Hematopoietic multipotent progenitor cell treated with erythropoietin and hydrocortisone succinate and interleukin-3 and kit ligand, for 17 days (in vitro differentiated cells): Measurements from ENCODE around the gene CEP131.

Experiments used
- DNase-seq: peaks from one replicate; pipeline ENCODE4 v3.0.0-alpha.2; 2015; ENCODE audit warnings: low spot score

Gene CEP131

DNA sequence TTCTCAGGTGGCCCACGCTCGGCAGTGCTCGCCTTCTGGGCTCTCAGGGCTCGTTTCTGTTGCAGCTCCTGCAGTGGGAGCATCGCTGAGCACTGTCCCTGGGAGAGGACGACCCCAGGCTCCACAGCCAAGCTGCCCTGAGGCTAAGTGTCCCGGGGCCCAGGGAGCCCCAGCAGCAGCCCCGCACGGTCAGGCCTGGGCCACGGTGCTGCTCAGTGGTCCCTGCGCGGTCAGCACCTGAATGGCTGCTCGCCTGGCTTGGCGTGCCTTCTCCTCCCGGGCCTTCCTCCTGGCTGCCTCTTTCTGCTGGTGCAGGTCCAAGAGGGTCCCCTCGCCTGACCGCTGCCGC is 23.3 kb downstream of the CEP131 start:
- DNase-seq, result no peak

DNA sequence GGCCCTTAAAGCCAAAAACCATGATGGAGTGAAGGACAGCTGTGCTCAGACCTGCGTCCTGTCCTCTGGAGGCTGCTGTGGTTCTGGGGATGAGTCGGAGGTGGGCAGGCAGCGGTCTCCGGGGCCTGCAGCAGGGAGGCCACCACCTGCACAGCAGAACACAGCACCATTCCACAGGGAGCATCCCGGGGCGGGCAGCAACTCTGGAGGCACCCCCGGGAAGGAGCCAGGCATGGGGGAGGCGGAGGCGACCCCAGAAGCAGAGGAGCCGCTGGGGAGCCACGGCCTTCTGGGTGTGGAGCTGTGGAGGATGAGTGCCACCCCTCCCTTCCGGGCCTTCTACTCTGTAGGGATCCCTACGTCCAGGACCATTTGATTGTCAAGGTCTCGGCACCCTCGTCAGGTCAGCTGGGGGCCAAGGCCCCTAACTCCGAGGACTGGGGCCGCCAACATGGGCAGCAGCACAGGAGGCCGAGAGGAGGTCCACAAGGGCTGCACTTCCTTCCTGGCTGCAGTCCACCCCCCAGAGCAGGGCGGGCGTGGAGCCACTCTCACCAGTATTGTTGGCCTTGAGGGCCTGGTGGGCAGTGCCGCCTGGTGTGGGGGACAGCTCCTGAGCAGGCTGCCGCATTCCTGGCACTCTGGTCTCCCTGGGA is 23.8 kb downstream of the CEP131 start:
- DNase-seq, result no peak

DNA sequence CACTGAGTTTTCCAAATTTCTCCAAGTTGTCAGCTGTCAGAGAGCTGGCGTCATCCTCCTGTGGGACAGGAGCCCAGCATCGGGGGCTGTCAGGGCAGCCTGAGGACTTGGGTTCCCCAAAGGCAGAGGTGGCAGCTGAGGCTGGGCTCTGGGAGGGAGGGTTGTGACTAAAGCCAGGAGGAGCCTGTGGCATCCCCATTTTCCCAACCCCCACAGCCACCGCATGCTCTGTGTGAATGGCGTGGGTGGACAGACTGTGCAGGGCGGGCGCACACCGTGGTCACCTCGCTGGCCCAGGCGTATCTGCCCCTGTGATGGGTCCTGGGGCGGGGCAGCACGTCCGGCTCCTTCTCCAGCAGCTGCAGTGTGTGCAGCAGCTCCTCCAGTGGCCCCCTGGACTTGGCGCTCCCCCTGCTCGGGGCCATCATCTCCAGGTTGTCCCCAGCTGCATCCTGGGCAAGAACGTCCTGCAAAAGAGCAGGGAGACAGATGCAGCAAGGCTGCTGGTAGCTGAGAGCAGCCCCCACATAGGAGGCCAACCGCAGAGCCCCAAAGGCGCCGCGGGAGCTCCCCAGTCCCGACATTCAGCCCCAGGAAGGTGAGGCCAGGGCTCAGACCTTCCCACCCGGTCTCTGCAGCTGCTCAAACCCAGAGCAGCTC is 24.8 kb downstream of the CEP131 start:
- DNase-seq, result no peak

DNA sequence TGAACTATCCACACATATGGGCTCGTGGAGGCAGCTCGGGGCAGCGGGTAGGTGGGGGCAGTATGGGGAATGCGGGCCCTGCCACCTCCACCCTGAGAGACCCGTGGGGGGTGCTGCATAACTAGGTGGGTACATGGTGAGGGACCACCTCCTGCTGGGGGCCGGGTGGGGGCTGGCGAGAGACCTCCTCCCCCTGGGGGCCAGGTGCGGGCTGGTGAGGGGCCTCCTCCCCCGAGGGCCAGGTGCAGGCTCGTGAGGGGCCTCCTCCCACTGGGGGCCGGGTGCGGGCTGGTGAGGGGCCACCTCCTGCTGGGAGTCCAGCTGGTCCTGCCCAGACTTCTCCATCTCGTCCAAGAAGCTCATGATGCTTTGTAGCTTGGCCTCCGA is 25.4 kb downstream of the CEP131 start:
- no peak for DNase-seq

DNA sequence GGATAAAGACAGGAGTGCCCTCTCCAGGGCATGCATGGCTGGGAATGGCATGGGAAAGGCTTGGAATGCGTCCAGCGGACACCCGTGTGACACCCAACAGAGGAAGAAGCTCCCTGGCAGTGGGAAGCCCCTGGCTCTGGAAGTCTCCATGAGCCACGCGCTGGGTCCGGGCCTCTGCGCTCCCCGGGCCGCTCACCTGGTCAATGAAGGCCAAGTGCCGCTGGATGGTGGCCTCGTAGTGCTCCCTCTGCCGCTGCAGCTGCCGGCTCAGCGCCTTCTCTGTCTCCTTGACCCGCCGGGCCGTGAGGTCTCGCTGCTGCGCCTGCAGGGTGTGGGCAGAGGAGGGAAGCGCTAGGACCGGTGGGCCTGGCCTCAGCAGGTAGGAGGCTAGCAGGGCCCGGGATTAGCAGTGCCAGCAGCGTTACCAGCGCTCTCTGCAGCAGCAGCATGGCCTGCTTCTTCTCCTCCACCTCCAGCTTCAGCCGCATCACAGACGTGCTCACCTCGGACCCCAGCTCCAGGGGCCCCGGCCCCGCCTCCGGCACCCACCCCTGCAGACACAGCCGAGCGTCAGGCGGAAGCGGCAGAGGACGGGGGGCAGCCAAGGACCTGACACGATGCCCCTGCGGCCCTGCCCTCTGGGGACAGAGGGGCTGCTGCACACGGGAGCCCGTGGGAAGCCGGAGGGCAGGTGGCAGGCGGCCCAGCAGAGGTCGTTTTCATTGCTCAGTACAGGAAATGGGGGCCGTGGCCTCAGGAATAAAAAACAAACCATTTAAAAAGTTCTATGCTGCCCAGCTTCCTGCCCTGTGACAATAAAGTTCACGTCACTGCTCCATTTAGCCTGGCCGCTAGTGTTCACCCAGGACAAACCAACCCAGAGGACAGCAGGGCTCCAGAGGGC is 26.0 kb downstream of the CEP131 start:
- DNase-seq, result no peak

DNA sequence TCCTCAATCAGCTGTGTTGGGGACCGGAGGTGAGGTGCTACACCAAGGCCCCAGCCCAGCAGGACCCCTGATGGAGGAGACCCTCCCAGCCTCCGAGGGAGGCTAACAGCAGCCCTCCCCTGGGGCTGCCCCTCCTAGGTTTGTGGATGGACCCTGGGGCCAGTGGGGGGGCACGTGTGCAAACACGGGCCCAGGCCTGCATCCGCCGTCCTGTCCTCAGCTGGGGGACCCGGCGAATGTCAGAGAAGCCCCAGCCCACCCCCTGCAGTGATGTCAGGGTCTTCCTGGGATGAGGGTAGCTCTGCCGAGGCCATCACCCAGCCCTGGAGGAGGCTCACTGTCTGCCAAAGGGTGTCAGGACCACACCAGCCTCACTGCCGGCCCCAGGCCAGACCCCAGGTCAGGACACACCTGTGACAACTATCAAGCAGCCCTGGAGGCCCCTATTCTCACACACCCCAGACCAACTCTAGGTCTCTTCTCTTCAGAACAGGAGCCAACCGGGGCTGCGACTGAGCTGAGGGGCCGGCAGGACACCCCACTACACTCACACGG is 26.7 kb downstream of the CEP131 start:
- no peak for DNase-seq

DNA sequence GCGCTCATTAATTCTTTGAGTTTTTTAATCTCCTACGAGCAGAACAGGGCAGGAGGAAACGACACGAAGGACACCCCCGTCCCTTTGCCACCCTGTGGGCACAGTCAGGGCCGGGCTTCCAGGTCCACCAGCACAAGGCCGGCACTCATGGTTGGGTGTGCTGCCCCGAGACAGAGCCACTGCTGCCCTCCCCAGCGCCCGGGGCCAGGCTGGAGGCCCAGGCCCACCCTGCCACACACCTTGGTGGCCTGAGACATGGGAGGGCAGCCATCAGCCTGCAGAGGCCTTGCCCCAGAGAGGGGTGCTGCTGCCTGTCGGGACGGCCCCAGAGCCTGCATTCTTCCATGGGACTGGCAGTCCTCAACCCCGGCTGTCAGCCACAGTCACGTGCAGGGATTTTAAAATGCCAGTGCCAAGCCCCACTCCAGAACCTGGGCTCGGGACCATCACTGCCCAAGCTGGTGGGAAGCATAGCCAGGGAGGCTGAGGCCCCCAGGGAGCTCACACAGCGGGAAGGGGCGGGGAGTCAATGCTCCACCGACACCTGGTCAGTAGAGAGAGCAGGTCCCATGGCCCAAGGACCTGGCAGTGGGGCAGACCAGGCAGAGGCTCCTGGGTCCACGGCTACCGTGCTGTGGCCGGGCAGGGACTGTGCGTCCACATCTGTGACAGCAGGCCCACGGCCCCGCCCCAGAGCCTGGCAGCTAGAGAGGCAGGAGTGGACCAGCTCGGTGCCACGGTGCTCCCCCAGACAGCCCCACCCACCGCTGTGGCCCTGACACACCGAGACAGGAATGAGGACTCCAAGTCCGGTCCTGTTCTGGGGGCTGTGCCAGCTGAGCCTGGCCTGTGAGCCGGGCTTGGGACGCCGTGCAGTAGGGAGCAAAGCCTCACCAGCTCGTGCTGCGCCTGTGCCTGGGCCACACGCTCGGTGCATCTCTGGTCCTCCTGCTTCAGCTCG is 27.5 kb downstream of the CEP131 start:
- no peak for DNase-seq

DNA sequence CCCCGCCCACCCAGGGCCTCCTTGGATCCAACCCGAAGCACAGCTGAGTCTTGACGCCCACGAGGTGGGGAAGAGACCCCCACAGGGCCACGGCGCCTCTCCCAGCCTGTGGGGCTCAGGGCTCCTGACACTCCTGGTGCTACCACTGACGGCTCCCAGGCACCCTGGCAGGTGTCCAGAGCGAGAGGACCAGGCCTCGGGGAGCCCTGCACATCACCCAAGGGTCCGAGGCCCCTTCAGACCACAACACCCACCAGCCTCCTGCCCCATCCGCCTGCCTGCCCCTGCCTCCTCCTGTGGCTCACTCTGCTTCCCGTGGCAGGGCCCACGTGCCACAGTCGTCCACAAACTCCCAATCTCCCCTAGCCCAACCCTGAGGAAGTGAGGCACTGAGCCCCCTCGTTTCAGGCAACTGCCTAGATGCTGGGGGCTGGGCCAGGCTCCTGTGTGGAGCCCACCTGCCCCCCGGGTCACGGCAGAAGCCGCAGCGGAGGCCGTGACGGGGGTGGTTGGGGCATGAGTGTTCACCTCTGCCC is 28.5 kb downstream of the CEP131 start:
- no peak for DNase-seq

DNA sequence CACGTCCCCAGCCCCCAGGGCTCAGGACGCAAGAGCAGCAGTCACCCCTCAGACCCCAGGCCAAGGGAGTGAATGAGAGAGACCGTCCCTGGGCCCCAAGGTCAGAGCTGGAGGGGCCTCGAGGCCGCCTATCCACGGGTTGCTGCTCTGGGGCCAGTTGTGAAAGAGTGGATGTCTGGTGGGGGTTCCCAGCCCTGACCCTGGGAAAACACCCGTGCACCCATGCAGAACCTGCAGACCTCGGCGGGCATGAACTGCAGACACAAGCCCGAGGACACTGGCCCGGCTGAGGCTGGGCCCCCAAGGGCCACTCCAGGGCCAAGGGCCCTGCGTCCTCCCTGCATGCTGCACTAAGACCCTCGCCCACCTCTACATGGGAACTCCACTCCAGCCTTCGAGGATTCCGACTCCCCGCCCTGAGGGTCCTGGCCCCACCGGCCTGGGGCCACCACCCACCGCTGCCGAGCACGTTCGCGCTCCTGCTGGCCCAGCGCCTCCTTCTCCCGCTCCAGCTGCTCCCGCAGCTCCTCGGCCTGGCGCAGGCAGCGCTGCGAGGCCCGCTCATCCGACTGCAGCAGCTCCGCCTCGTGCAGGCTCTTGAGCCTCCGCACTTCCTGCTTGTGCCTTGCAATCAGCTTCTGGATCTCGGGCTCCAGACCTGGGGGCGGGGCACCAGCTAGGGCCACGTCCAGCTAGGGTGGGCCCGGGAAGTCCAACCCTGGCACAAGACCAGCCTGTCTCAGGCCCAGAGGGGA is 29.1 kb downstream of the CEP131 start:
- no peak for DNase-seq

DNA sequence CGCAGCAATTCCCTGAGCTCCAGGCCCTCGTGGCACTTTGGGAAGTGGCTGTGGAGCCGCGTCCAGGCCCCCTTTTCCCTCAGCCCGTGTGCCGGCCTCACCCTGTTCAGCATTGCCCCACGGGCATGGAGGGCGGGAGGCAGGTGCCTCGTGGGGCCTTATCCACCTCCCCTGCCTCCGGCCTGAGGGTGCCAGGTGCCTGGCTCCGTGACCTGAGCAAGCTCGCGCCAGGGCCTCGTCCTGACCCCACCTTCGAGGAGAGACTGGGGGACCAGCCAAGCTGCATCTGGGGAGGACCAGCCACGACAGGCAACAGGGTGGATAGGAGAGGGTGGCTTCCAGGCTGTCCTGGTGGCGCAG is 29.7 kb downstream of the CEP131 start:
- no peak for DNase-seq

DNA sequence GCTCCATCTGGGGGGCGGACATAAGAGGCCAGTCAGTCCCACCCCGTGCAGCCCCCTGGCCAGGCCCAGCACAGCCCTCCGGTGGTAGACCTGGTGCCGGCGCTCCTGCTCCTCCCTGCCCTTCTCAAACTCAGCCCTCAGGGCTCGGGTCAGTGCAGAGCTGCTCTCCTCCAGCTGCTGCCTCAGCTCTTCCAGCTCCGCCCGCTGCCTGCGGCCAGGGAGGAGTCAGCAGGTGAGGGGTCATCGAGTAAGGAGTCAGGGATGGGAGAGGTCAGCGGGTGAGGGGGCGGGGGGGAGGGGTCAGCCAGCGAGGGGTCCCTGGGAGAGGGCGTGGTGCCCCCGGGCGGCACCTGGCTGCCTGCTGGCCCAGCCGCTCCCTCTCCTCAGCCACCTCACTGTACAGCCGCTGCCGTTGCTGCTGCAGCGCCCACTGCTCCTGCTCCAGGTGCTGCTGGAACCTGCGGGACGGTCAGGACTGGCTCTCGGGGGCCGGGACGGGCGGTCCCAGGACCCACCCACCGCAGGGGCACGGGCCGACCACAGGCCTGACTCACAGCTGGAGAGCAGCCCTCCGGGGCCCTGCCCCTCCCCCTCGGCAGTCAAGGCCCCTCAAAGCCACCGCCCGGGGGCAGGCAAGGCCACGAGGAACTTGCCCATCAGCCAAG is 30.2 kb downstream of the CEP131 start:
- no peak for DNase-seq

DNA sequence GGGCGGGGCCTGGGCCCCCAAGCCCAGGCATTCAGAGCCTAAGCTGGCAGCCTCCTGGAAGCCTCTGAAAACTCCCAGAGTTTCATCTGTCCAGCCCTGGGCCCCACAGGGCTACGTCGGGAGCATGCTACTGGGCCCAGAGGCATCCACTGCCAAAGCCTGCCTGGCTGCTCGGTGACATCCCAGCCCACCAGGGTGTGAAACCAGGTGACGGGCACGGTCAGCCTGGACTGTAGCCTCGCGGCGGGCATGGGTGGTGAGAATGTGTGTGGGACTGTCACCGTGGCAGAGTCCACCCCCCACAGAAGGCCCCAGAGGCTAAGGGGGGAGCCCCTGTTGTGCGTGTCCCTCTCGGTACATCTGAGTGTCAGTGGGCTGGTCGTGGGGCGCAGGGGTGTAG is 31.1 kb downstream of the CEP131 start:
- no peak for DNase-seq

DNA sequence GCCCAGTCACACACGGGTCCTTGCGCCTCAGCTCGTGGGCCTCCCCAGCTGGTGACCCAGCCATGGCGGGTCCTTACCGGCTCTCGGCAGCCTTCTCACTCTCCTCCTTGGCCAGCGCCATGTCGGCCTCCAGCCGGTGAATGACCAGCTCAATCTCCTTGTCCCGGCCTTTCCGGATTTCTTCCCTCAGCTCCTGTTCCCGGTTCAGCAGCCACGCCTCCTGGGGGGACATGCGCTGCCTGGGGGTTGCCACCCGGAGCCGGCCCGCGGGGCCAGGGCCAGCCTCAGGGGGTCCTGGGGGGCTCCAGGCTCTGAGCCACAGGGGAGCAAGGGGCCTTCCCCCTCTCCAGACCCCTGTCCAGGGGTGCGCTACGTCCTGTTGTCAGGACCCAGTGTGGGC is 31.6 kb downstream of the CEP131 start:
- no peak for DNase-seq

DNA sequence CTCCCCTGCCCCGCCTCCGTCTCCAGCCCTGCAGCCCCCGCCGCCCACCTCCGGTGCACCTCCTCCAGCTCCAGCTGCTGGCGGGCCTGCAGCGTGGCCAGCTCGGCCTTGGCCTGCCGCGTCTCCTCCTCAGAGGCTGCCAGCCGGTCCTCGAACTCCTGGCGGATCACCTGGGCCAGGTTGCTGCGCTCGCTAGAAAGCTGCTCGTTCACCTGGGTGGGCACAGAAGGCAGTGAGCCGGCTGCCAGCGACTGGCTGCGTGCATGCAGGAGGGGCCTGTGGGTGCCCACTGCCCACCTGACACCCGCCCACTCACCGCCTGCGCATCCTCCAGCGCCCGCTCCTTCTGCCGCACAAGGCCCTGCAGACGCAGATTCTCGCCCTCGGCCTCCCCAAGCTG is 32.2 kb downstream of the CEP131 start:
- DNase-seq, result no peak

DNA sequence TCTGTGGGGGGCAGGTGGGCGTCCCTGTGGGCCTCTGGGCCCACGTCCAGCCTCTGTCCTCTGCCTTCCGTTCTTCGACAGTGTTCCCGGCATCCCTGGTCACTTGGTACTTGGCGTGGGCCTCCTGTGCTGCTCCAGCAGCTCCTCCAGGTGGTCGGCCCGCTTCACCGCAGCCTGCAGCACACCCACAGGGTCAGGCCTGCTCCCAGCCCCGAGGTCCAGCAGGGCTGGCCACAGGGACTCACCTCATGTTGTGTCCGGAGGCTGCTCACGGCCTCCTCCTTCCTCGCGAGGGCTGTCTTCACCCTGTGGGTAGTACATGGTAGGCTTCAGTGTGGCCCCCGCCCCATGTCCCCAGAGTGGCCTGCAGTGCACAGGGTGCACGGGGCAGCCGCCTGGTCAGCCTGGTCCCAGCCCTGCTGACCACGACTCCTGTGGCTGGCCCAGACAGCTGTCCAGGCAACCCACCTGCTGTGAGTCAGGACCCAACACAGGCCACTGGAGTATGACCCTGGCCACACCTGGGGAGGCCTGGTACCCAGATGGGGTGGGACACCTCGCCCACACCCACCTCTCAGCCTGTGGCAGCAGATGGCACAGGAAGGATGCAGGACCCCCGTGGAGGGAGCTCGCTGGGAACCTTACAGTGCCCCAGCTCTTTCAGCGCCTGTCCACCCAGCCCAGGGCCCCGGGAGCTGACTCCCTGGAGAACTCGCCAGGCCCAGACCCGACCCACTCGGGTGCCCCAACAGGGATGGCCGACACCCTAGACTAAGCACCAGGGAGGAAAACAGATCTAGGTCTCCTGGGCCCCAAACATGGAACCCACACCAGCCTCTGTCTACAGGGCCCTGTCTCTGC is 32.9 kb downstream of the CEP131 start:
- no peak for DNase-seq

DNA sequence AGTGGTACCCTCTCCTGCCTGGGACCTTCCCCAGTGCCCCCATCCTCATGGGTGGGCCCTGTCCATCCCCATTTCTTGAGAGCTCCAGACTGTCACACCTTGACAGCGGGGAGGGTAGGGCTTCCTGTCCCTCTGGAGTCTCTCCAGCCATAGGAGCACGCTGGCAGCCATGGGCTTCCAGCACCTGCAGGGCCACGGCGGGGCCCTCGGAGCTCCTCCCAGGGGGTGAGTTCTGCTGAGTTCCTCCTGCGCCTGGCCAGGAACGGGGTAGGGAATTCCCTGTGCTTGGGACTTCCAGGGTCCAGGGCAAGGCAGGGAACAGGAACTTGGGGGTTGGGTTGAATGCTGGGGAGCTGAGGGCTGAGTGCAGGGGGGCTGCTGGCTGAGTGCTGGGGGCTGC is 33.7 kb downstream of the CEP131 start:
- DNase-seq, result no peak

DNA sequence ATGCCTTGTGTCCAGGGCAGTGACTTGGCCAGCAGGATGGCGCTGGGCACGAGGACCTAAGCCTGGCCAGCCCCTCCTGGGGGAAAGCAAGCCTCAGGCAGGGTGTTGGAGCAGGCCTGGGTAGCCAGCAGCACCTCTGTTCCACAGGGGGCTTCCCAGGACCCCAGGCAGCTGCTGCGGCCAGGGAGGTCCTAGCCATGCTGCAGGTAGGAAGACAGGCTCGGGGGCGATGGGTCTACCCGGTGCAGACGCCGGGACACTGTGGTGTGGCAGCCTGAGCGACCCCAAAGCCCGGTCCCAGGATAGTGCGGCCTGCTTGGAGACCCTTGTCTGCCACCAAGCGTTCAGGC is 34.3 kb downstream of the CEP131 start:
- no peak for DNase-seq

DNA sequence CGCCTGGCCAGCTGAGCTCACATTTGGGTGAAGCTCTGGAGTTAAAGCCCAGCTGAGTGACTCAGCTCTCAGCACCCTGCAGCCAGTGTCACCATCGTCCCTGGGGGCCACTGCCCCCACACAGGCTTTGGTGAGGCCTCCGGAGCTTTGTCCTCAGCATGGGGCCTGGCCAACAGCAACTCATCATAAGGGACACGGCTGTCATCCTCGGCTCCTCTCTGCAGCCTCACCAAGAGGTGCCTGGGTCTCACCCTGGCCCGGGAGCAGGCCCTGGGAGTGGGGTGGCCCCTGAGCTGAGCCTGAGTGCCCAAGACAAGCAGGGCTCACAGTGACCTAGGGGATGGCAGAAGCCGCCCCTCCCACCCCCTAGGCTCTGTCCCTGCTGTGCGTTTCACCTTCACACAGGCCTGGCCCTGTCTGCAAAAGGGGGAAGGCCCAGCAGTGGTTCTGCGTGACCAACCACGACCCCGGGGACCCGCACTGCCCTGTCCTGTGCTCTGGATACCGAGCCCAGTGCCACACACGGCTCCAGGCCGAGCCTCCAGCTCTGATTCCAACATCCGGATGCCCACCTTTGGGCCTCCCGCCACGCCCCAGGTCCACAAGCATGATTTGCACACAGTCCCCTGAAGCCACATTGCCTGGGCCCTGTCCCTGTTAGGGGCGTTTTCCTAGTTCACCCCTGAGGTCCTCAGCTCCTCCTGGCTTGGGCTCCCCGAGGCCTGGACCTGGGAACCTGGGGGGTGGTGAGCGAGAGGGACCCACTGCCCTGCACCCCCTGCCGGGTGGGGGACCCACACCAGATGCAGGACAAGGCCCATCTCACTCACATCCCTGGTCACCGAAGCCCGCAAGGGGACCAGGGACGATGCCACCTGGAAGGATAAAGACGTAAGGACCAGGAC is 34.9 kb downstream of the CEP131 start:
- DNase-seq, result no peak
